SK-N-SH (cell line): ENCODE results near the gene SLC25A51.

Source experiments
- CTCF ChIP-seq: fragments of 200-600 bp; sonication (generic); IDR thresholded peaks from 2 replicates; pipeline ENCODE4 v1.6.1; 2017; ENCODE audit warnings: antibody characterized with exemption, mild to moderate bottlenecking, moderate library complexity
- EZH2phosphoT487 ChIP-seq: fragments of 200-600 bp; sonication (generic); IDR thresholded peaks from 2 replicates; pipeline ENCODE4 v1.6.1; 2017; ENCODE audit warnings: low read depth, mixed run types, mild to moderate bottlenecking, antibody characterized with exemption, moderate library complexity, borderline replicate concordance
- NRF1 ChIP-seq: IDR thresholded peaks from 2 replicates; pipeline ENCODE4 v1.6.1; 2012; ENCODE audit warnings: low read depth, mild to moderate bottlenecking, low read length
- PBX3 ChIP-seq: IDR thresholded peaks from 2 replicates; pipeline ENCODE4; 2012
- POLR2AphosphoS5 ChIP-seq: IDR thresholded peaks from 2 replicates; pipeline ENCODE4 v1.6.1; 2012; ENCODE audit warnings: low read depth, low read length
- RCOR1 ChIP-seq: fragments of 150-350 bp; IDR thresholded peaks from 2 replicates; pipeline ENCODE4 v1.6.1; 2017; ENCODE audit warnings: antibody characterized with exemption, low read length
- SMC3 ChIP-seq: IDR thresholded peaks from 2 replicates; pipeline ENCODE4 v1.6.1; 2012; ENCODE audit warnings: low read depth, low read length, improper control_type of control experiment
- TAF1 ChIP-seq: IDR thresholded peaks from 2 replicates; pipeline ENCODE4 v1.6.1; 2012; ENCODE audit warnings: low read depth, mild to moderate bottlenecking, low read length, moderate library complexity, borderline replicate concordance
- USF2 ChIP-seq: fragments of 150-350 bp; IDR thresholded peaks from 2 replicates; pipeline ENCODE4 v1.6.1; 2017; ENCODE audit warnings: antibody characterized with exemption, low read length, low read depth, borderline replicate concordance

GRCh38 chr9:37920471-37921167 lies 16.7 kb upstream of the SLC25A51 start:
- TF ChIP-seq SMC3 = no peak
- no peak for TF ChIP-seq CTCF
- peak; percentile 32; the same call in 1 of the 2 replicates for TF ChIP-seq USF2
- no peak for TF ChIP-seq PBX3
- no peak for TF ChIP-seq POLR2AphosphoS5
- TF ChIP-seq RCOR1 = no peak
- no peak for TF ChIP-seq TAF1
- no peak for TF ChIP-seq NRF1
- no peak for TF ChIP-seq EZH2phosphoT487
